ENCODE data around the gene CFHR3. TPM values are rescaled to one million over a fixed set of nuclear protein-coding genes. Genes with fewer than 3 reads are reported as not detected.

CFHR3 gene
- total RNA-seq, 6 experiments from 2014 or later = 105 to 479 (median 372) TPM

Other genes starting within 250 kb of the CFHR3 start
- gene KCNT2, start 166.4 kb upstream of the CFHR3 start, total RNA-seq = 1 to 10 TPM; 5.3 to 8.4 (median 7.5) TPM
- 1,000 to 10,000 TPM in 3 of 6 experiments, 100 to 1,000 TPM in 3; 663 to 1,371 (median 1,032) TPM for gene CFH, start 122.8 kb upstream of the CFHR3 start, total RNA-seq
- 1,000 to 10,000 TPM in 2 of 6 experiments, 100 to 1,000 TPM in 4; 490 to 1,248 (median 629) TPM for gene CFHR1, start 44.9 kb downstream of the CFHR3 start, total RNA-seq
- gene CFHR4, start 113.2 kb downstream of the CFHR3 start, total RNA-seq = 100 to 1,000 TPM in 1 of 6 experiments, 10 to 100 TPM in 5; 41.2 to 135 (median 60.9) TPM
- gene CFHR2, start 168.9 kb downstream of the CFHR3 start, total RNA-seq = 100 to 1,000 TPM; 242 to 674 (median 382) TPM
- gene CFHR5, start 202.7 kb downstream of the CFHR3 start, total RNA-seq = 100 to 1,000 TPM in 1 of 6 experiments, 10 to 100 TPM in 5; 22.2 to 198 (median 69.0) TPM

All from right lobe of liver (tissue), 5 donors.